ENCODE results near the gene LRRC1.

- TF ChIP-seq ZNF687 (CRISPR knock-in tag; IDR thresholded peaks at IDR 0.05) (no peak), ATF7 (IDR thresholded peaks at IDR 0.05) (no peak), ATF7 (CRISPR knock-in tag; IDR thresholded peaks at IDR 0.05) (no peak), BRCA1 (CRISPR knock-in tag; IDR thresholded peaks at IDR 0.05) (no peak), EZH2 (conservative IDR thresholded peaks at IDR 0.05; ENCODE audit: low read depth, low read length) (no peak), CEBPG (CRISPR knock-in tag; IDR thresholded peaks at IDR 0.05) (no peak), CTCF (CRISPR knock-in tag; IDR thresholded peaks at IDR 0.05) (no peak), TAF1 (CRISPR knock-in tag; IDR thresholded peaks at IDR 0.05) (no peak), AGO1 (IDR thresholded peaks at IDR 0.05; ENCODE audit: low read depth, low read length, poor library complexity, severe bottlenecking) (no peak), ZMYM4 (CRISPR knock-in tag; IDR thresholded peaks at IDR 0.05) (no peak), AFF4 (CRISPR knock-in tag; IDR thresholded peaks at IDR 0.05) (no peak), RNF2 (conservative IDR thresholded peaks at IDR 0.05; ENCODE audit: low read depth) (no peak), TARDBP (CRISPR knock-in tag; IDR thresholded peaks at IDR 0.05) (no peak), U2AF1 (optimal IDR thresholded peaks at IDR 0.05; ENCODE audit: low read depth, low read length) (no peak)
Measured at GRCh38 chr6:53752440-53752839, 42.4 kb upstream of the LRRC1 start.

All from HepG2 (cell line).